GM12878 (cell line): ENCODE measurements around the gene LY6G5B. TPM values are rescaled to one million over a fixed set of nuclear protein-coding genes. Genes with fewer than 3 reads are reported as not detected.

Experiments used
- EZH2 ChIP-seq: IDR thresholded peaks from 2 replicates; pipeline ENCODE4 v1.6.1; 2012; ENCODE audit warnings: low read depth, mild to moderate bottlenecking, control low read depth, inconsistent platforms, low read length, borderline replicate concordance; ENCODE audit not compliant: control insufficient read depth
- FOXK2 ChIP-seq: fragments of 450-650 bp; IDR thresholded peaks from 2 replicates; pipeline ENCODE4 v1.6.1; 2017; ENCODE audit warnings: mild to moderate bottlenecking, moderate library complexity
- HDAC6 ChIP-seq: fragments of 200-600 bp; sonication (generic); IDR thresholded peaks from one replicate; pipeline ENCODE4 v1.8.0; 2017; ENCODE audit warnings: antibody characterized with exemption; ENCODE audit not compliant: unreplicated experiment
- NR2C1 ChIP-seq: fragments of 450-650 bp; IDR thresholded peaks from 2 replicates; pipeline ENCODE4 v1.6.1; 2017; ENCODE audit warnings: antibody characterized with exemption, mild to moderate bottlenecking, moderate library complexity
- PAX8 ChIP-seq: fragments of 450-650 bp; IDR thresholded peaks from 2 replicates; pipeline ENCODE4 v1.6.1; 2017; ENCODE audit warnings: mild to moderate bottlenecking, moderate library complexity
- PKNOX1 ChIP-seq: fragments of 450-650 bp; IDR thresholded peaks from 2 replicates; pipeline ENCODE4 v1.6.1; 2016; ENCODE audit warnings: mild to moderate bottlenecking
- POLR2A ChIP-seq: IDR thresholded peaks from 2 replicates; pipeline ENCODE4 v1.6.1; 2011; ENCODE audit warnings: low read depth, mild to moderate bottlenecking, low read length
- POLR2AphosphoS2 ChIP-seq: IDR thresholded peaks from 2 replicates; pipeline ENCODE4 v1.6.1; 2011; ENCODE audit warnings: low read depth, mild to moderate bottlenecking, low read length, improper control_type of control experiment, moderate library complexity
- REST ChIP-seq: IDR thresholded peaks from 2 replicates; pipeline ENCODE4 v1.6.1; 2012; ENCODE audit warnings: mild to moderate bottlenecking, low read depth, low read length
- RUNX3 ChIP-seq: IDR thresholded peaks from 2 replicates; pipeline ENCODE4 v1.6.1; 2012; ENCODE audit warnings: low read length, inconsistent platforms
- SMAD5 ChIP-seq: IDR thresholded peaks from 2 replicates; pipeline ENCODE4 v1.6.1; 2016; ENCODE audit warnings: antibody characterized with exemption, low read depth
- ZBTB33 ChIP-seq: fragments of 450-650 bp; IDR thresholded peaks from 2 replicates; pipeline ENCODE4 v1.6.1; 2017; ENCODE audit warnings: mild to moderate bottlenecking
- polyA plus RNA-seq, 11 experiments: library from polyadenylated mRNA; depleted of rRNA in 4 of 11; unstranded in 6 of 11; stranded (reverse) in 5 of 11; fragments of >200 nt; fragmentation: Nextera tagmentation in 4 of 11; fragmentation: Illumina TruSeq in 1 of 11; extraction: Ambion mirVana in 4 of 11; extraction: Trizol in 1 of 11; gene quantifications; 1 replicate in 1 of 11; 2 replicates in 10 of 11; pipeline versions ENCODE4 v1.2.1 to v1.2.3, GENCODE V29; 2011 to 2016; ENCODE audit warnings: inconsistent platforms in 2 of 11, missing spikeins in 2 of 11, low read depth in 1 of 11
- total RNA-seq, 4 experiments: library from RNA; depleted of rRNA in 3 of 4; stranded (reverse); fragments of >200 nt in 3 of 4; fragmentation: Illumina TruSeq in 1 of 4; extraction: Trizol in 1 of 4; gene quantifications; 2 replicates each; pipeline versions ENCODE4 v1.2.1 to v1.2.3, GENCODE V29; 2013 to 2021

The LY6G5B gene
- total and polyA plus RNA-seq, 10 of the 15 experiments (the other 5 are each of a cell fraction or from before 2014, with no cell fraction given) = 3.2 to 16.5 (median 7.5) TPM

GRCh38 chr6:31622684-31623091 is 47.1 kb upstream of the LY6G5B start (continued):
- TF ChIP-seq POLR2A (0 out of 2 replicates have a peak, but pooled peaks have one; percentile 15), ZBTB33 (no peak), FOXK2 (no peak), PAX8 (no peak), EZH2 (no peak), HDAC6 (no peak), RUNX3 (no peak), POLR2AphosphoS2 (no peak), SMAD5 (peak; percentile 52; the same call in 1 of the 2 replicates), NR2C1 (no peak), REST (no peak), PKNOX1 (no peak)
